OCI-LY3 (cell line): ENCODE measurements around the gene PFN2.
"Not testable (repeated sequence)": the region's sequence is repeated elsewhere in the genome, so short reads cannot be mapped to it uniquely, and the experiment has no call there.

Experiments
- H2AFZ ChIP-seq: fragments of 200-600, 300-600 bp; shearing (Covaris generic); 2 replicates; pipeline ENCODE4 v1.6.0; 2014; ENCODE audit warnings: antibody characterized with exemption, low read depth, low read length
- H3K27ac ChIP-seq: fragments of 200-600, 300-600 bp; sonication (generic); 2 replicates; pipeline ENCODE4 v1.5.1; 2014; ENCODE audit warnings: mild to moderate bottlenecking, low read length, moderate library complexity, mixed read lengths
- H3K27me3 ChIP-seq: fragments of 200-600, 300-600 bp; sonication (generic); 2 replicates; pipeline ENCODE4 v1.6.1; 2014; ENCODE audit warnings: low read depth, low read length, mixed read lengths
- H3K36me3 ChIP-seq: fragments of 200-600, 300-600 bp; sonication (generic); replicated peaks from 2 replicates; pipeline ENCODE3; 2014; ENCODE audit warnings: low read depth, low read length, mixed read lengths
- H3K4me1 ChIP-seq: fragments of 300-600, 200-600 bp; sonication (generic); 2 replicates; pipeline ENCODE4 v1.6.1; 2014; ENCODE audit warnings: low read length, mixed read lengths
- H3K4me2 ChIP-seq: fragments of 200-600, 300-600 bp; sonication (generic); 2 replicates; pipeline ENCODE4 v1.6.1; 2014; ENCODE audit warnings: low read length, mixed read lengths
- H3K4me3 ChIP-seq: fragments of 300-600, 200-600 bp; sonication (generic); 2 replicates; pipeline ENCODE4 v1.5.1; 2014; ENCODE audit warnings: antibody characterized with exemption, mild to moderate bottlenecking, low read length, moderate library complexity
- H3K79me2 ChIP-seq: fragments of 300-600, 200-600 bp; shearing (Covaris generic); 2 replicates; pipeline ENCODE4 v1.6.1; 2014; ENCODE audit warnings: mild to moderate bottlenecking, low read length, mixed read lengths
- H3K9ac ChIP-seq: fragments of 300-600, 200-600 bp; shearing (Covaris generic); 2 replicates; pipeline ENCODE4 v1.6.0; 2014; ENCODE audit warnings: mild to moderate bottlenecking, low read length, moderate library complexity
- H3K9me3 ChIP-seq: fragments of 200-600, 300-600 bp; shearing (Covaris generic); 2 replicates; pipeline ENCODE4 v1.6.1; 2014; ENCODE audit warnings: low read length, mixed read lengths; ENCODE audit not compliant: insufficient read depth
- H4K20me1 ChIP-seq: fragments of 200-600, 300-600 bp; sonication (generic); 2 replicates; pipeline ENCODE4 v1.6.1; 2016; ENCODE audit warnings: low read length, mixed read lengths; ENCODE audit not compliant: insufficient read depth
- EZH2phosphoT487 ChIP-seq: fragments of 200-600 bp; shearing (Covaris generic); IDR thresholded peaks from 2 replicates; pipeline ENCODE4 v1.6.1; 2018; ENCODE audit warnings: antibody characterized with exemption, mixed run types, low read depth
- TF ChIP-seq, protein P1 (sequence below): fragments of 200-600, 300-600 bp; sonication (generic); IDR thresholded peaks from 2 replicates; pipeline ENCODE4 v1.5.1; 2014; ENCODE audit warnings: antibody characterized with exemption, low read length, low read depth

PFN2 gene

DNA sequence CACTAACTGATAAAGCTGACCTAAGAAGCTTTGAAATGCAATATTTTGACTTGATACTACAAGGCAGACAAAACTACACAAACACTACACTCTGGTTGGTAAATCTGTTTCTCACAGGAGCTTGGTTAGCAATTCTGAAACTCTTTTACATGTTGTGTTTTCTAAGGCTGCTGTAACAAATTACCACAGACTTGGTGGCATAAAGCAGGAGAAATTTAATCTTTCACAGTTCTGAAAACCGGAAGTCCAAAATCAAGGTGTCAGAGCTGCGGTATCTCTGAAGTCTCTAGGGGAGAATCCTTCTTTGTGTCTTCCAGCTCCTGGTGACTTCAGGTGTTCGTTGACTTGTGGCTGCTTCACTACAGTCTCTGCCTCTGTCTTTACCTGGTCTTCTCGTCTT, 12.9 kb upstream of the PFN2 start:
- no peaks in the 10 kb centered on the region for H3K36me3 ChIP-seq
- no peak overlapping the region for H3K4me2 ChIP-seq
- no peak overlapping the region for H3K9ac ChIP-seq
- H3K9me3 ChIP-seq = no peaks in the 10 kb centered on the region
- no peaks in the 10 kb centered on the region for H3K27me3 ChIP-seq
- H3K4me1 ChIP-seq = peaks cover 5% of the 10 kb centered on the region; the same call in 1 of the 2 replicates
- H3K4me3 ChIP-seq = no peak overlapping the region
- TF ChIP-seq EZH2phosphoT487 = no peak
- TF ChIP-seq, protein P1, sequence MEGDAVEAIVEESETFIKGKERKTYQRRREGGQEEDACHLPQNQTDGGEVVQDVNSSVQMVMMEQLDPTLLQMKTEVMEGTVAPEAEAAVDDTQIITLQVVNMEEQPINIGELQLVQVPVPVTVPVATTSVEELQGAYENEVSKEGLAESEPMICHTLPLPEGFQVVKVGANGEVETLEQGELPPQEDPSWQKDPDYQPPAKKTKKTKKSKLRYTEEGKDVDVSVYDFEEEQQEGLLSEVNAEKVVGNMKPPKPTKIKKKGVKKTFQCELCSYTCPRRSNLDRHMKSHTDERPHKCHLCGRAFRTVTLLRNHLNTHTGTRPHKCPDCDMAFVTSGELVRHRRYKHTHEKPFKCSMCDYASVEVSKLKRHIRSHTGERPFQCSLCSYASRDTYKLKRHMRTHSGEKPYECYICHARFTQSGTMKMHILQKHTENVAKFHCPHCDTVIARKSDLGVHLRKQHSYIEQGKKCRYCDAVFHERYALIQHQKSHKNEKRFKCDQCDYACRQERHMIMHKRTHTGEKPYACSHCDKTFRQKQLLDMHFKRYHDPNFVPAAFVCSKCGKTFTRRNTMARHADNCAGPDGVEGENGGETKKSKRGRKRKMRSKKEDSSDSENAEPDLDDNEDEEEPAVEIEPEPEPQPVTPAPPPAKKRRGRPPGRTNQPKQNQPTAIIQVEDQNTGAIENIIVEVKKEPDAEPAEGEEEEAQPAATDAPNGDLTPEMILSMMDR = no peak
- H4K20me1 ChIP-seq = no peaks in the 10 kb centered on the region
- H3K27ac ChIP-seq = no peak overlapping the region
- H3K79me2 ChIP-seq = no peaks in the 10 kb centered on the region
- 0 out of 2 replicates have a peak overlapping the region, but pooled peaks have one; percentile 18 for H2AFZ ChIP-seq

DNA sequence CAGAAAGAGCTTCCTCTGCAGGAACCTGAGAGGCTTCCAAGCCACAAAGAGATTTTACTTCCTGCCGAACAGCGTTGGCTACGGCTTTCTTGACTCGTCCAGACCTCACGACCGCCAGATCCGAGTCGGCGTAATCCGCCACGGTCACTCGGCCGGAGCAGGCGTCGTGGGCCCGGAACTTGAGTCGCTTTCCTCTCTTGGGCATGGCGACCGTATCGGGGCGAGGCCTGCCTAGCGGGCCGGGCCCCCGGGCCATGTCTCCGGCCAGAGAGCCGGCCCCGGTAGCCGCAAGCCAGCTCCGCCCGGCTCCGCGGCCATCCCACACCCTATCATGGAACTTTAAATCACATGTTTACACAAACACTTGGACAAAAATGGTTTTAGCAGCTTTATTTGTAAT, 12.4 kb upstream of the PFN2 start:
- not testable (repeated sequence) for H3K4me2 ChIP-seq, H3K9me3 ChIP-seq, H3K27ac ChIP-seq, H3K4me1 ChIP-seq, H3K9ac ChIP-seq, H3K27me3 ChIP-seq, H3K79me2 ChIP-seq, H3K36me3 ChIP-seq, H2AFZ ChIP-seq, H4K20me1 ChIP-seq, H3K4me3 ChIP-seq

DNA sequence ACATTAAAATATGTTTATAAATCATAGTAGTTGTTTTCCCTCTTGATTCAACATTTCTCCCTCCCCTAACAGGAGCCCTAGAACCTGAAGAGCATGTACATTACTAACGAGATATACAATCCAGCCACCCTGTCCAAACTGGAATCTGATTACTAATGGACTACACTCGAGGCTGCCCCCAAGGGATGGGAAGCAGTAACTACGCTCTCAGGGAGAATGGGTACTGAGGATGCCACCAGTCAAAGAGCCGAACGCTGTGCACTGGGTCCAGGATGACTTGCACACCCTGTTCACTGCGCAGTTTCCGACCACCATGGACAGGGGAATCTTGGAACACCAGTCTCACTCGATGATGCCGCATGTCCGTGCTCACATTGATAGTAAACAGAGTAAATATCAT, 11.3 kb upstream of the PFN2 start:
- not testable (repeated sequence) for H3K36me3 ChIP-seq, H3K79me2 ChIP-seq, H3K4me3 ChIP-seq, H3K9ac ChIP-seq, H4K20me1 ChIP-seq, H3K4me2 ChIP-seq, H3K9me3 ChIP-seq, H3K4me1 ChIP-seq, H3K27me3 ChIP-seq, H3K27ac ChIP-seq, H2AFZ ChIP-seq

DNA sequence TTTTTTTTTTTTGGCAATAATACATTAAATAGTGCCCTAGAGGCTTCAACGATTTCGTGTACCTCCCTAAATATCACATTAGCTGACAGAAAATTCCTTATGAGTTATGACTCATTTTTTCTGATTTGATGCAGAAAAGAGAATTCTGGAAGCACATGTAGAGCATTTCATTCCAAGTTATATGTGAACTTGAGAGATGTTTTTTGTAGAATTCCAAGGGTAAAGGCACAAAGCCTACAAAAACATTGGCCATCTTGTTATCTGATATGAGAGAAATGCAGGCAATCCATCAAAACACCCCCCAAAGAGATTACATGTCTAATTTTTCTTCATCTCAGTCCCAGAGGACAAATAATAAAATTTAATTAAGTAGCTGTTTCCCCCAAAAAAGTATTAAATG, 6.7 kb upstream of the PFN2 start:
- Histone ChIP-seq H2AFZ (no peak overlapping the region), H3K27me3 (0 out of 2 replicates have a peak, but pooled peaks cover under 1% of the 10 kb centered on the region), H3K9ac (no peak overlapping the region), H3K36me3 (no peaks in the 10 kb centered on the region), H4K20me1 (no peaks in the 10 kb centered on the region), H3K4me3 (no peak overlapping the region), H3K27ac (no peak overlapping the region), H3K9me3 (no peaks in the 10 kb centered on the region), H3K4me1 (peaks cover 5% of the 10 kb centered on the region; the same call in 1 of the 2 replicates), H3K79me2 (no peaks in the 10 kb centered on the region), H3K4me2 (no peak overlapping the region)
- TF ChIP-seq, protein P1 = no peak
- no peak for TF ChIP-seq EZH2phosphoT487

DNA sequence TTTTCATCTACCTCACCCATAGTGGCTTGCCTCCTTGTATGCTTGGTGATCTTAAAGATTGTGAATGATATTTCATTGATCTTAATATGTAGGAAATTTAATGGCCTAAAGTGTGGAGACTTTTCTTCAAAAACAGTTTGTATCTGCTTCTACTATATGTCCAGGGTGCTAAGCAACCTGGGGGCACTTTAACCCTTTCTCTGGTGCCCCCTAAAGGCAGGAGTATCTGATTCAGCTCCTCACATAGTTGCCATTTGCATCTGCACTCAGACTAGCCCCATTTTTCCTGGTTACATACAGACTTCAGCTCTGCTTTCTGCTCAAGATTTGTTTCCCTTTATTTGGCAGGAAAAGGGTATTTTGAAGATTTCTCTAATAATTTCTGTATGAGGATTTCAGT, 5.2 kb upstream of the PFN2 start:
- TF ChIP-seq EZH2phosphoT487 = no peak
- TF ChIP-seq, protein P1 = peak; percentile 48
- Histone ChIP-seq H4K20me1 (no peaks in the 10 kb centered on the region), H2AFZ (no peak overlapping the region), H3K27me3 (peaks cover 11% of the 10 kb centered on the region), H3K4me3 (no peak overlapping the region), H3K36me3 (no peaks in the 10 kb centered on the region), H3K27ac (no peak overlapping the region), H3K79me2 (no peaks in the 10 kb centered on the region), H3K4me2 (no peak overlapping the region), H3K9me3 (no peaks in the 10 kb centered on the region), H3K9ac (no peak overlapping the region), H3K4me1 (peaks cover 10% of the 10 kb centered on the region)
